H1 (cell line): ENCODE measurements around the gene TMEM45A. TPM values are rescaled to one million over a fixed set of nuclear protein-coding genes. Genes with fewer than 3 reads are reported as not detected.

ENCODE experiments used
- CTCF ChIA-PET: fragments of 300-600 bp; sonication (Branson Sonifier 250); formaldehyde crosslinking; loops from one replicate; lab custom pipeline; 2021; ENCODE audit not compliant: partially characterized antibody; lab: Charles Lee
- POLR2A ChIA-PET: fragments of 300-600 bp; sonication (Branson Sonifier 250); formaldehyde crosslinking; loops from one replicate; lab custom pipeline; 2021; ENCODE audit warnings: inconsistent platforms; ENCODE audit not compliant: partially characterized antibody; lab: Charles Lee
- DNase-seq, 2 experiments: peaks; one replicate each; pipeline versions ENCODE4 v3.0.0 to v3.0.0-alpha.2; 2010 to 2022; ENCODE audit warnings: low spot score in 2 of 2, low read depth in 1 of 2, mixed read lengths in 1 of 2
- FAIRE-seq: peaks from 2 replicates; lab custom pipeline; 2011; peaks lifted over from hg19 to GRCh38; lab: Jason Lieb, UNC
- H2AFZ ChIP-seq: 2 replicates; pipeline ENCODE4 v1.8.1; 2012; ENCODE audit warnings: low read length, inconsistent platforms
- H2AK5ac ChIP-seq: 2 replicates; pipeline ENCODE4 v1.6.1; 2013; ENCODE audit warnings: low read depth, low read length
- H2BK120ac ChIP-seq: replicated peaks from 2 replicates; pipeline ENCODE3; 2013; ENCODE audit warnings: low read depth, low read length, inconsistent platforms
- H2BK12ac ChIP-seq: 2 replicates; pipeline ENCODE4 v1.6.1; 2013; ENCODE audit warnings: low read depth, low read length
- H2BK15ac ChIP-seq: 2 replicates; pipeline ENCODE4 v1.6.1; 2013; ENCODE audit warnings: low read length
- H2BK20ac ChIP-seq: 2 replicates; pipeline ENCODE4 v1.6.1; 2013; ENCODE audit warnings: low read length
- H2BK5ac ChIP-seq: 2 replicates; pipeline ENCODE4 v1.6.1; 2013; ENCODE audit warnings: low read depth, low read length
- H3K14ac ChIP-seq: 2 replicates; pipeline ENCODE4 v1.6.1; 2013; ENCODE audit warnings: inconsistent platforms; ENCODE audit not compliant: insufficient read length
- H3K18ac ChIP-seq: 2 replicates; pipeline ENCODE4 v1.6.1; 2013; ENCODE audit warnings: low read length; ENCODE audit errors: extremely low read depth
- H3K23ac ChIP-seq: 2 replicates; pipeline ENCODE4 v1.6.1; 2013; ENCODE audit warnings: inconsistent platforms; ENCODE audit not compliant: insufficient read length
- H3K23me2 ChIP-seq: 2 replicates; pipeline ENCODE4 v1.6.1; 2013; ENCODE audit warnings: low read depth, low read length
- H3K27ac ChIP-seq: 2 replicates; pipeline ENCODE4 v1.6.1; 2011; ENCODE audit warnings: low read depth, low read length, inconsistent platforms
- H3K27me3 ChIP-seq, 4 experiments: replicated peaks in 1 of 4; 1 replicate in 1 of 4; 2 replicates in 3 of 4; pipeline versions ENCODE4 v1.6.1 to v1.8.1; 2011 to 2013; ENCODE audit warnings: low read length in 3 of 4, mild to moderate bottlenecking in 3 of 4, inconsistent platforms in 2 of 4, mixed read lengths in 2 of 4, moderate library complexity in 1 of 4; ENCODE audit not compliant: control insufficient read depth in 3 of 4, insufficient read depth in 3 of 4; ENCODE audit errors: extremely low read depth in 1 of 4
- H3K36me3 ChIP-seq, 4 experiments: 2 replicates each; pipeline versions ENCODE4 v1.6.1 to v1.8.1; 2011 to 2013; ENCODE audit warnings: mild to moderate bottlenecking in 4 of 4, low read length in 3 of 4, moderate library complexity in 2 of 4, control low read depth in 1 of 4, inconsistent platforms in 1 of 4; ENCODE audit not compliant: insufficient read depth in 4 of 4, control insufficient read depth in 2 of 4
- H3K4ac ChIP-seq: replicated peaks from 2 replicates; pipeline ENCODE3; 2013; ENCODE audit warnings: low read length, low read depth, mixed read lengths, inconsistent platforms; ENCODE audit not compliant: insufficient read length
- H3K4me1 ChIP-seq, 4 experiments: replicated peaks in 1 of 4; 1 replicate in 1 of 4; 2 replicates in 3 of 4; pipeline versions ENCODE4 v1.6.1 to v1.8.1; 2011 to 2013; ENCODE audit warnings: low read length in 3 of 4, inconsistent platforms in 2 of 4, mixed read lengths in 1 of 4; ENCODE audit not compliant: insufficient read depth in 4 of 4, control insufficient read depth in 3 of 4
- H3K4me2 ChIP-seq, 2 experiments: 2 replicates each; pipeline versions ENCODE4 v1.6.1 to v1.8.1; 2011 to 2013; ENCODE audit warnings: low read depth in 2 of 2, low read length in 2 of 2, control low read depth in 1 of 2, inconsistent platforms in 1 of 2, mild to moderate bottlenecking in 1 of 2; ENCODE audit not compliant: insufficient read depth in 1 of 2
- H3K4me3 ChIP-seq, 4 experiments: fragments of 200-600, 300-600 bp in 1 of 4; sonication (generic), shearing (Covaris generic), sonication (Bioruptor Twin) in 1 of 4; 2 replicates each; pipeline versions ENCODE4 v1.5.1 to v1.8.1; 2011 to 2016; ENCODE audit warnings: low read length in 4 of 4, low read depth in 3 of 4, control low read depth in 2 of 4, inconsistent platforms in 2 of 4, mild to moderate bottlenecking in 2 of 4, mixed read lengths in 1 of 4, moderate library complexity in 1 of 4; ENCODE audit not compliant: insufficient read depth in 2 of 4; ENCODE audit errors: extremely low read depth in 1 of 4
- H3K56ac ChIP-seq: replicated peaks from 2 replicates; pipeline ENCODE3; 2013; ENCODE audit warnings: low read depth, mild to moderate bottlenecking, mixed read lengths, low read length, inconsistent platforms; ENCODE audit not compliant: insufficient read length
- H3K79me1 ChIP-seq: 2 replicates; pipeline ENCODE4 v1.6.1; 2013; ENCODE audit warnings: low read depth, low read length, control low read depth
- H3K79me2 ChIP-seq, 2 experiments: 2 replicates each; pipeline versions ENCODE4 v1.6.1 to v1.8.1; 2012 to 2013; ENCODE audit warnings: low read length in 2 of 2, mild to moderate bottlenecking in 2 of 2, inconsistent platforms in 1 of 2; ENCODE audit not compliant: insufficient read depth in 2 of 2, control insufficient read depth in 1 of 2
- H3K9ac ChIP-seq, 4 experiments: replicated peaks in 1 of 4; 1 replicate in 1 of 4; 2 replicates in 3 of 4; pipeline versions ENCODE4 v1.6.1 to v1.8.1; 2011 to 2013; ENCODE audit warnings: low read depth in 3 of 4, low read length in 3 of 4, control low read depth in 2 of 4, mild to moderate bottlenecking in 2 of 4, moderate library complexity in 2 of 4, inconsistent platforms in 1 of 4; ENCODE audit errors: extremely low read depth in 1 of 4
- H3K9me3 ChIP-seq, 2 experiments: 2 replicates each; pipeline versions ENCODE4 v1.6.1 to v1.8.1; 2012 to 2013; ENCODE audit warnings: mild to moderate bottlenecking in 2 of 2, moderate library complexity in 2 of 2, control low read depth in 1 of 2, inconsistent platforms in 1 of 2, low read depth in 1 of 2, low read length in 1 of 2, mixed read lengths in 1 of 2; ENCODE audit not compliant: insufficient read depth in 2 of 2
- H4K20me1 ChIP-seq, 2 experiments: replicated peaks in 1 of 2; 2 replicates each; pipeline versions ENCODE3 to v1.8.1; 2011 to 2013; ENCODE audit warnings: inconsistent platforms in 2 of 2, low read length in 2 of 2, mild to moderate bottlenecking in 1 of 2; ENCODE audit not compliant: insufficient read depth in 2 of 2, control insufficient read depth in 1 of 2
- H4K5ac ChIP-seq: 2 replicates; pipeline ENCODE4 v1.6.1; 2013; ENCODE audit warnings: low read length, low read depth, mixed read lengths, inconsistent platforms; ENCODE audit not compliant: insufficient read length
- H4K8ac ChIP-seq: 2 replicates; pipeline ENCODE4 v1.8.0; 2013; ENCODE audit warnings: mild to moderate bottlenecking, moderate library complexity, low read length, inconsistent platforms; ENCODE audit not compliant: insufficient read depth; ENCODE audit errors: extremely low read depth
- H4K91ac ChIP-seq: replicated peaks from 2 replicates; pipeline ENCODE3; 2013; ENCODE audit warnings: low read length, mixed read lengths, inconsistent platforms; ENCODE audit not compliant: insufficient read length
- ASH2L ChIP-seq: fragments of 200-600, 300-600 bp; sonication (generic); IDR thresholded peaks from one replicate; pipeline ENCODE4 v1.7.1; 2017; ENCODE audit warnings: low read length
- BRCA1 ChIP-seq: IDR thresholded peaks from 2 replicates; pipeline ENCODE4 v1.6.1; 2012; ENCODE audit warnings: low read depth, low read length, improper control_type of control experiment
- CBX8 ChIP-seq: fragments of 300-800, 300-1000 bp; sonication (generic); IDR thresholded peaks from 2 replicates; pipeline ENCODE4 v1.7.1; 2016; ENCODE audit warnings: low read depth, low read length, borderline replicate concordance
- CHD1 ChIP-seq: IDR thresholded peaks from 2 replicates; pipeline ENCODE4 v1.6.1; 2012; ENCODE audit warnings: low read depth, low read length, improper control_type of control experiment
- EGR1 ChIP-seq: IDR thresholded peaks from 2 replicates; pipeline ENCODE4 v1.6.1; 2011; ENCODE audit warnings: low read depth, low read length, borderline replicate concordance
- MAFK ChIP-seq: IDR thresholded peaks from 2 replicates; pipeline ENCODE4 v1.6.1; 2012; ENCODE audit warnings: low read depth, mild to moderate bottlenecking, improper control_type of control experiment, low read length
- POU5F1 ChIP-seq: IDR thresholded peaks from 2 replicates; pipeline ENCODE4 v1.6.1; 2011; ENCODE audit warnings: low read depth, mild to moderate bottlenecking, low read length, moderate library complexity
- RAD21 ChIP-seq, 2 experiments: IDR thresholded peaks in 1 of 2; conservative IDR thresholded peaks in 1 of 2; 2 replicates each; pipeline ENCODE4 v1.6.1; 2011; ENCODE audit warnings: low read depth in 2 of 2, low read length in 2 of 2, improper control_type of control experiment in 1 of 2, inconsistent platforms in 1 of 2, mild to moderate bottlenecking in 1 of 2, moderate library complexity in 1 of 2
- SP1 ChIP-seq: IDR thresholded peaks from 2 replicates; pipeline ENCODE4 v1.6.1; 2011; ENCODE audit warnings: low read depth, low read length
- SP4 ChIP-seq: IDR thresholded peaks from 2 replicates; pipeline ENCODE4 v1.6.1; 2012; ENCODE audit warnings: low read length, inconsistent platforms
- YY1 ChIP-seq: IDR thresholded peaks from 2 replicates; pipeline ENCODE4 v1.6.1; 2011; ENCODE audit warnings: low read depth, mild to moderate bottlenecking, low read length
- WGBS, 2 experiments: shearing (Covaris generic) in 1 of 2; methylation state at CpG; one replicate each; pipeline versions ENCODE4 v1.1.6 to v1.1.7; 2013 to 2015; ENCODE audit warnings: low lambda C conversion rate in 2 of 2, mixed read lengths in 2 of 2, inconsistent platforms in 1 of 2, low coverage in 1 of 2, missing lambda C conversion rate in 1 of 2; ENCODE audit not compliant: insufficient replicate concordance in 2 of 2, insufficient coverage in 1 of 2, insufficient read length in 1 of 2; ENCODE audit errors: extremely low coverage in 1 of 2, missing lambda C conversion rate in 1 of 2; 5-methylcytosine and 5-hydroxymethylcytosine counted together
- polyA plus RNA-seq, 7 experiments: library from polyadenylated mRNA; depleted of rRNA in 3 of 7; stranded (reverse) in 5 of 7; unstranded in 2 of 7; fragments of >200 nt in 5 of 7; fragments of 200-250 nt in 2 of 7; gene quantifications; 1 replicate in 5 of 7; 2 replicates in 1 of 7; 4 replicates in 1 of 7; pipeline versions ENCODE4 v1.2.1 to v1.2.3, GENCODE V29; 2011 to 2013; ENCODE audit warnings: missing spikeins in 2 of 7, mixed read lengths in 2 of 7
- total RNA-seq: library from RNA; stranded (reverse); fragmentation: NEBNext Ultra II Directional; extraction: Animal tissue kit (Norgen Biotek cat#: 25700); gene quantifications from 2 replicates; pipeline ENCODE4 v1.2.1, GENCODE V29; 2021

The TMEM45A gene
- total and polyA plus RNA-seq, 2 of the 8 experiments (the other 6 are each of a cell fraction or from before 2014, with no cell fraction given), result 12.9 to 14.2 TPM

DNA sequence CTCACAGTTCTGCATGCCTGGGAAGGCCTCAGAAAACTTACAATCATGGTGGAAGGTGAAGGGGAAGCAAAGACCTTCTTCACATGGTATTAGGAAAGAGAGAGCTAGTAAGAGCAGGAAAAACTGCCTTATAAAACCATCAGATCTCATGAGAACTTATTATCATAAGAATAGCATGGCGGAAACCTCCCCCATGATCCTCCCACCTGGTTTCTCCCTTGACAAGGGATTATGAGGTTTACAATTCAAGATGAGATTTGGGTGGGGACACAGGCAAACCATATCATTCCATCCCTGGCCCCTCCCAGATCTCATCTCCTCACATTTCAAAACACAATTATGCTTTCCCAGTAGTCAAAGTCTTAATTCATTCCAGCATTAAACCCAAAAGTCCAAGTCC, 34.6 kb upstream of the TMEM45A start:
- no peaks in the 10 kb centered on the region for H3K4me1 ChIP-seq
- peaks cover 0 to 2% (median 0%) of the 10 kb centered on the region in 4 experiments; a peak in 3 of 8 replicates for H3K36me3 ChIP-seq
- H2AFZ ChIP-seq, result no peak overlapping the region
- DNase-seq (no peak), FAIRE-seq (no peak)
- CTCF ChIA-PET, result interaction anchor here (0.9 to 15.5 kb wide), 6 partner anchors 9 to 147 kb away, joined by 3 to 229 read pairs (median 4); partner anchors contain the start of gene LNP1
- H2BK5ac ChIP-seq, result no peak overlapping the region
- no peak overlapping the region for H3K23ac ChIP-seq
- H3K9me3 ChIP-seq, result peaks cover 0 to 2% of the 10 kb centered on the region in 2 experiments; a peak in 1 of 4 replicates
- no peak overlapping the region for H2AK5ac ChIP-seq
- no peak overlapping the region for H2BK20ac ChIP-seq
- H3K23me2 ChIP-seq, result no peaks in the 10 kb centered on the region
- H3K27me3 ChIP-seq, result no peaks in the 10 kb centered on the region
- H4K91ac ChIP-seq, result no peak overlapping the region
- H3K14ac ChIP-seq, result no peak overlapping the region
- H4K5ac ChIP-seq, result no peak overlapping the region
- TF ChIP-seq BRCA1 (no peak), CBX8 (no peak), CHD1 (no peak), YY1 (no peak), POU5F1 (no peak), ASH2L (no peak), RAD21 (IDR thresholded peaks at IDR 0.05 in 1 of 2, conservative IDR thresholded peaks at IDR 0.05 in 1 of 2; ENCODE audit: low read depth in 2 of 2, low read length in 2 of 2) (no peak), MAFK (no peak), SP4 (no peak), SP1 (no peak), EGR1 (no peak)
- H4K8ac ChIP-seq, result no peak overlapping the region
- WGBS, 2 experiments, result 94% methylated on average over 1 of the region's 1 CpG; no CpG with 5 or more reads in 1 of the 2 experiments
- no peak overlapping the region for H3K56ac ChIP-seq
- H3K4ac ChIP-seq, result no peak overlapping the region
- no peak overlapping the region for H3K4me3 ChIP-seq
- no peak overlapping the region for H2BK12ac ChIP-seq
- H3K4me2 ChIP-seq, result no peak overlapping the region
- POLR2A ChIA-PET, result interaction anchor here (0.6 to 1.0 kb wide), 2 partner anchors 9 to 252 kb away, joined by 3 read pairs; no protein-coding TSS in a partner anchor
- no peak overlapping the region for H3K27ac ChIP-seq
- no peak overlapping the region for H2BK15ac ChIP-seq
- H2BK120ac ChIP-seq, result no peak overlapping the region
- H4K20me1 ChIP-seq, result no peaks in the 10 kb centered on the region
- H3K79me2 ChIP-seq, result no peaks in the 10 kb centered on the region
- no peaks in the 10 kb centered on the region for H3K79me1 ChIP-seq
- H3K18ac ChIP-seq, result no peak overlapping the region
- no peak overlapping the region for H3K9ac ChIP-seq
